GM19372 (cell line): ENCODE results near the gene MAGEA12.
"Not testable (repeated sequence)": the region's sequence is repeated elsewhere in the genome, so short reads cannot be mapped to it uniquely, and the experiment has no call there.

Experiments
- ATAC-seq: cut with Tn5 transposase; IDR thresholded peaks from one replicate; pipeline ENCODE4 v1.9.1; 2021; ENCODE audit warnings: mild to moderate bottlenecking, low read depth, moderate library complexity; ENCODE audit not compliant: unreplicated experiment

Gene MAGEA12

DNA sequence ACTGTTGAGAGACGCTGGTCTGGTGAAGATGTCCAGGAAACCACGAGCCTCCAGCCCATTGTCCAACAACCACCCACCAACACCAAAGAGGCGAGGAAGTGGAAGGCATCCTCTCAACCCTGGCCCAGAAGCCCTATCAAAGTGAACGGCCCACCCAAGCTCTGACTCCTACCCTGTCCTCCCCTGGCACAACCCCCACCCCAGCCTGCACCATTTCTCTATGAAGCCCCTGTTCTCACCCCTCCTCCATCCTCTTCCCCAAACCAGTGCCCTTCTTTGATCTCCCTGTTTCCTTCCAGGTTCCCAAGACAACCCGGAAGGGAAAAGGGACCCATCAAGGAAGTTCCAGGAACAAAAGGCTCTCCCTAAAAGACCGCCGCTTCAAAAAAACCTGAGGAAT is 26.0 kb downstream of the MAGEA12 start:
- ATAC-seq: not testable (repeated sequence)

GRCh38 chrX:152761582-152761981 is 28.0 kb downstream of the MAGEA12 start:
- not testable (repeated sequence) for ATAC-seq

- not testable (repeated sequence) for ATAC-seq
These were observed 33.0 kb downstream of the MAGEA12 start for GRCh38 chrX:152766562-152766961.

DNA sequence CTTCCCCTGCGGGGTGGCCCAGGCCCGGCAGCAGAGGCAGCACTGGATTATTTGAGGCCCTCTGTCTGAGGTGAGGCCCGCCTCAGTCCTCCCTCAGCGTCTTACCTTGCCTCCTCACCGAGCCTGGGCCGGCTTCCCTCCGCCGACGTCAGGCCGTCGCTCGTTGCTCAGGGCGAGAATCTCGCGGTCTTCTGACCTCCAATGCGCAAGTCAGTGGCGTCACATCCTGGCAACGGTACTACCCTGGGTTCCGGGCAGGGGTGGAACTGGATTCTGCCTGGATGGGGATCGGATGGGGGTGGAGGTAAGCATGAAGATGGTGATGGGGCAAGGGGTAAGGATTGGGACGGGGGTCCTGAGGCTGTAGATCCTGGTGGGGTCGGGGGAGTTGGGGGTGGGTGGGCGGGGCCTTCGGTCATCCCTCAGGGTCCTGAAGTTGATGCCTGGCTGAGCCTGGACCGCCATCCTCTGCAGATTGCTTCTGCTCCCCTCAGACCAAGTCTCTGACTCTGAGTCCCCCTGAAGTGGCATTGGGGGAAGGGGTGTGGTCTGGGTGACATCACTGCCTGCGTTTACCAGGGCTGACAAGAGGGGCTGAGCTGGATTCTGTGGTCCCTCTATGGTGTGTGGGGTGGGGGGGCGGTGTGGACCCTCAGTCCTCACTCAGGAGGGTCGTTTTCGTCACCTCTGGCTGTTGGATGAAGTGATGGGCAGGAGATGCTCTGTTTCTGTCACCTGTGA is 36.2 kb downstream of the MAGEA12 start, which contains the start of gene MAGEA6:
Gene MAGEA6, minus strand, starts transcription at position 141 of the 741 bp plus-strand sequence. CDS start 2,039 bp downstream, outside the sequence.
- ATAC-seq: not testable (repeated sequence)

DNA sequence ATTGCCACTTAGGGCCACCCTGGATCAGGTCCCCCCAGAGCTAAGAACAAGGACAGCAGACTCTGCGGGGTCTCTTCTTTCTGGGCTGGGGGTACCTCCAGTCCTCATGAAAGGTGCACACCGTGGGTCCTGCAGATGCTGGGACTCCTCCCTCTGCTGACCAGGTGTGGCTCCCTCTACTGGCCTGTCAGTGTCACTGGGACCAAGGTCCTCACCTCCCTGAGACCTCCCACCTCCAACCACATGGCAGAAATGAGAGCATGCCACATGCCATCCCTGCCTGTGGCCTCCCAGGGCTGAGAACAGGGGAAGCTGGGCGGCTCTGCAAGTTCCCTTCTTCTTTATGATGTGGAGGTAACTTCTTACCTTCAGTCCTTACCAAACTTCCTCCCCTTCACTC is 53.5 kb downstream of the MAGEA12 start:
- peak; percentile 81 for ATAC-seq
